Mucosa of descending colon (tissue), 3 donors: ENCODE measurements around the gene SH3TC2. TPM values are rescaled to one million over a fixed set of nuclear protein-coding genes. Genes with fewer than 3 reads are reported as not detected.

Source experiments
- ATAC-seq: fragments of 200-7000 bp; cut with Tn5 transposase; one replicate; pipeline ENCODE4 v1.9.1; 2020; ENCODE audit warnings: mild to moderate bottlenecking, moderate library complexity
- DNase-seq, 3 donors: peaks; one replicate each; pipeline ENCODE4 v3.0.0-alpha.2; 2020
- H3K36me3 ChIP-seq: fragments of 200-600 bp; one replicate; pipeline ENCODE4 v1.8.0; 2021; ENCODE audit warnings: low read depth, mild to moderate bottlenecking
- H3K4me1 ChIP-seq: fragments of 200-600 bp; one replicate; pipeline ENCODE4 v1.8.0; 2021; ENCODE audit warnings: low read depth, mild to moderate bottlenecking
- H3K4me3 ChIP-seq: fragments of 200-600 bp; one replicate; pipeline ENCODE4 v1.8.0; 2021; ENCODE audit warnings: mild to moderate bottlenecking
- H3K9me3 ChIP-seq: fragments of 200-600 bp; one replicate; pipeline ENCODE4 v1.8.0; 2021; ENCODE audit warnings: mild to moderate bottlenecking
- intact Hi-C, 2 donors: fragments of 100-400 bp; cut with DNase I in 1 of 2; cut with micrococcal nuclease in 1 of 2; formaldehyde crosslinking; loops; one replicate each; pipeline versions ENCODE4 v1.11.0 to v1.11.1; 2022; cut with DNase I, micrococcal nuclease
- total RNA-seq, 3 donors: library from RNA; stranded (reverse); fragmentation: NEBNext Ultra II Directional in 2 of 3; extraction: Animal tissue kit (Norgen Biotek cat#: 25700) in 2 of 3; gene quantifications; one replicate each; pipeline versions ENCODE4 v1.2.1 to v1.2.4, GENCODE V29; 2021 to 2023
- TF ChIP-seq, protein P1 (sequence below): fragments of 200-600 bp; IDR thresholded peaks from one replicate; pipeline ENCODE4 v1.8.0; 2022; ENCODE audit warnings: antibody characterized with exemption, mild to moderate bottlenecking
- donor health status: DM: no; HTN: no; CAD: no; lungs with moderate emphysema.
- donor health status: DM: no; HTN: no; CAD: no.
- donor health status: DM: no; HTN: yes; CAD: no.

The SH3TC2 gene
- total RNA-seq, 3 donors from 2014 or later = 1.3 to 3.9 (median 2.2) TPM

DNA sequence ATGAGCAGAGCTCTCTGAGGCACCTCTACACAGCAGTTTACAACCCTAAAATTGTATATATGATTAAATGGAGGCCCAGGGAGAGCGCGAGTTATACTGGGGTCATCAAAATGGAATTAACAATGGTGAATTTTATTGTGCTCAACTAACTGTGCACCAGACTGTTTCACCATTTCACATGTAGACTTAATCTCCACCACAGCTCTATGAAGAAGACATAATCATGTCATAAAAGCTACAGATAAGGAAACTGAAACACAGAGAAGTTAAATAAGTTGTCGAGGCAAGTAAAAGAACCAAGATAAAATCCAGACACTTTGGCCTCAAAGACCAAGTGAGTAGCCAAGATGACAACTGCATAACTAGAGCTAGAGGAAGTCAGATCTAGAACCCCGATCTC lies 1.5 kb downstream of the SH3TC2 start:
- no peak overlapping the region for H3K4me3 ChIP-seq
- no peaks in the 10 kb centered on the region for H3K36me3 ChIP-seq
- H3K9me3 ChIP-seq = no peaks in the 10 kb centered on the region
- ATAC-seq = peak; percentile 50
- intact Hi-C loops = no loop called here
- no peak for DNase-seq
- TF ChIP-seq, protein P1, sequence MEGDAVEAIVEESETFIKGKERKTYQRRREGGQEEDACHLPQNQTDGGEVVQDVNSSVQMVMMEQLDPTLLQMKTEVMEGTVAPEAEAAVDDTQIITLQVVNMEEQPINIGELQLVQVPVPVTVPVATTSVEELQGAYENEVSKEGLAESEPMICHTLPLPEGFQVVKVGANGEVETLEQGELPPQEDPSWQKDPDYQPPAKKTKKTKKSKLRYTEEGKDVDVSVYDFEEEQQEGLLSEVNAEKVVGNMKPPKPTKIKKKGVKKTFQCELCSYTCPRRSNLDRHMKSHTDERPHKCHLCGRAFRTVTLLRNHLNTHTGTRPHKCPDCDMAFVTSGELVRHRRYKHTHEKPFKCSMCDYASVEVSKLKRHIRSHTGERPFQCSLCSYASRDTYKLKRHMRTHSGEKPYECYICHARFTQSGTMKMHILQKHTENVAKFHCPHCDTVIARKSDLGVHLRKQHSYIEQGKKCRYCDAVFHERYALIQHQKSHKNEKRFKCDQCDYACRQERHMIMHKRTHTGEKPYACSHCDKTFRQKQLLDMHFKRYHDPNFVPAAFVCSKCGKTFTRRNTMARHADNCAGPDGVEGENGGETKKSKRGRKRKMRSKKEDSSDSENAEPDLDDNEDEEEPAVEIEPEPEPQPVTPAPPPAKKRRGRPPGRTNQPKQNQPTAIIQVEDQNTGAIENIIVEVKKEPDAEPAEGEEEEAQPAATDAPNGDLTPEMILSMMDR = no peak
- peaks cover 16% of the 10 kb centered on the region for H3K4me1 ChIP-seq

DNA sequence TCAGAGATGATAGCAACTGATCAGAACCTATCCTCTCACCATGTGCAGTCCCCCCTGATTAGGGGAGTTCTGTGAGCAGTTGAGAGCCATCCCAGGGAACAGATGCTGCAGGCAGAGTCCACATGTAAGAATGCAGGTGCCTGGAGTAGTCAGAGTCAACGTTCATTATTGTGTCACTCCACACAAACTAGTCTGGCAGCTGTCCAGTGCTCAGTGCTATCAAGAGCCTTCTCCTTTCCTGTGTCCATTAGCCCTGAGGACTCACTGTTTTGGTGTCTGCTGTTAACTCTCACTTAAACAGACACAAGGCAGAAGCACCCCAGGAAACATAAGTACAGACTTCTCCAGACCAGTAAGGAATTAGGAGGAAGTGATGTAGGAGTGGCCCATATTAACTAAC lies 2.5 kb downstream of the SH3TC2 start:
- intact Hi-C loops = no loop called here
- no peaks in the 10 kb centered on the region for H3K36me3 ChIP-seq
- H3K4me3 ChIP-seq = no peak overlapping the region
- TF ChIP-seq, protein P1 = no peak
- peaks cover 16% of the 10 kb centered on the region for H3K4me1 ChIP-seq
- H3K9me3 ChIP-seq = no peaks in the 10 kb centered on the region
- peak in 1 of 3 donors; percentile 64 for DNase-seq
- ATAC-seq = peak; percentile 45

DNA sequence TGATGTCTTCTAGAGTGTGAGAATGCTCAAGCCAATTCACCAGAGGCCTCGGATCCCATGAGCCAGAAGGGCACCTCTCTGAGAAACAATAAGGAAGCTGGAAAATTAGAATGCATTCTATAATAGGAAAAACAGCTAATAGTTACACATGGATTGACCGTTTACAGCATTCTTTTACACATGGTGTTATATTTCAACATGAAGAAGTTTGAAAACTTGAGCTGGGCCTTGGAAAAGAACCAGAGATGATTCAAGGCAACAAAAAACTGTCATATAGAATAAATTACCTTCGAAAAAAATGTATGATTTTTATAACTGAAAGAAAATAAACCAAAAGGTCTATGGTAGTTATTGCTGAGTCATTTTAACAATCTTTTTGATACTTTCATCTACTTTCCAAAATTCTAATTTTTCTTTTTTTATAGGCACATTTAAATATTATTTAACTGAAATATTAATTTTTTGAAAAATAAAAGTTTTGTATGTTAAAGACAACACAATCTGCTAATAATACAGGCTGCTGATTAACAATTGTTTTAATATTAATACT lies 6.2 kb downstream of the SH3TC2 start:
- intact Hi-C loops = no loop called here
- no peaks in the 10 kb centered on the region for H3K36me3 ChIP-seq
- no peak for ATAC-seq
- TF ChIP-seq, protein P1 = no peak
- peaks cover 5% of the 10 kb centered on the region for H3K4me1 ChIP-seq
- no peak for DNase-seq
- H3K9me3 ChIP-seq = no peaks in the 10 kb centered on the region
- no peak overlapping the region for H3K4me3 ChIP-seq

DNA sequence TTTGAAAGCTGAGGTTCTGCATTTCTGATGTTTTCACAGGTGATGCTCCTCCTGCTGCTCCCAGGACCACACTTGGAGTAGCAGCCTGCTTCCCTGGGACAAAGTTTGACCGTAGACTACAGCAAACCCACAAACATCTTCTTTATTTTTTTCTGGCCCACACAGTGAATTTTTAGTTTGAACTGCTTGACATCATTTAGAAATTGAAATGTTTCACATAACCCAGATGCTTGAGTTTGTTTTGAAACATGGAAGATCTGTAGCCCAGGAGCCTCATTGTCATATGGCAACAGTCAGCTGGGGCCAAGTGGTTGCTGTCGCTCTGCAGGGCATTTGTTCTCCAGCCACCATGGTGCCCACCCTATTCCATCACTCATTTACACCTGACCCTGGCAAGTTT lies 8.4 kb downstream of the SH3TC2 start:
- DNase-seq (no peak), ATAC-seq (no peak)
- Histone ChIP-seq H3K4me1 (no peaks in the 10 kb centered on the region), H3K36me3 (no peaks in the 10 kb centered on the region), H3K9me3 (no peaks in the 10 kb centered on the region), H3K4me3 (no peak overlapping the region)
- intact Hi-C loops = no loop called here
- TF ChIP-seq, protein P1 = no peak

DNA sequence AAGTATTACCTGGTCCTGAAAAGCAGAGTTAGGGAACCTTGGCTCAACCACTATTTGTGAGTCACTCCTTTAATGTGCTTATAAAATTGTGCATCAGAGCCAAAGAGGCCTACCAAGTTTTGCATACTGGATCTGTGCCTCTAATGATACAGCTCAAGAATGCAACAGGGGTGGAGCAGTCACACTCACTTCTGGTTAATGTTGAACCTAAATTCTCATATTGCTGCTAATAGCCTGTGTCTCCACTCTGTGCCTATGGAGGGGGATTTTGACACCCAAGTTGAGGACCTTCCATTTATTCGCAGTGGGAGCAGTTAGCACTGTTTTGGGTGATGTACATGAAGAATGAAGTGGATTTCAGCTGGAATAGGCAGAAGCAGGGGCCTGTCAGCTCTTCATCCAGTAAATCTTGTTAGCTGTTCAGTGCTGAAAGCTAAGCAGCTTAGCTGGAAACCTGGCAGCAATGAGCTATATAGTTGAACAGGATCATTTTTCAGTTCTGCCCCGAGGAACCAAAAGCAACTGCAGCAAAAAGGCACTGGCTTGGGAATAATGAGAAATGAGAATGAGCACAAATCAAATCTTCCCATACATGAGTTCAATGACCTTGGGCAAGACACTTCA lies 9.7 kb downstream of the SH3TC2 start:
- DNase-seq (no peak), ATAC-seq (peak; percentile 31)
- no peak overlapping the region for H3K4me3 ChIP-seq
- TF ChIP-seq, protein P1 = no peak
- no peaks in the 10 kb centered on the region for H3K9me3 ChIP-seq
- no peaks in the 10 kb centered on the region for H3K4me1 ChIP-seq
- no peaks in the 10 kb centered on the region for H3K36me3 ChIP-seq
- intact Hi-C loops = no loop called here
